Activated T-cell treated with anti-CD3 and anti-CD28 coated beads for 24 hours (primary cell): ENCODE results near the gene AMPD2.

Experiments
- DNase-seq: peaks from one replicate; pipeline ENCODE4 v3.0.0-alpha.2; 2020; ENCODE audit warnings: low read depth

AMPD2 gene

GRCh38 chr1:109617291-109617801, 2.3 kb upstream of the AMPD2 start:
- DNase-seq, result no peak

- no peak for DNase-seq
Measured at GRCh38 chr1:109618661-109619575, 719 bp upstream of the AMPD2 start.

- DNase-seq, result no peak
Measured at GRCh38 chr1:109620401-109620791, 759 bp downstream of the AMPD2 start.

- DNase-seq, result peak; percentile 95
Measured at GRCh38 chr1:109620841-109621286, 1.2 kb downstream of the AMPD2 start.

GRCh38 chr1:109621379-109622136, 1.9 kb downstream of the AMPD2 start:
- DNase-seq, result no peak

- DNase-seq, result no peak
Measured at GRCh38 chr1:109622137-109622892, 2.7 kb downstream of the AMPD2 start.

DNA sequence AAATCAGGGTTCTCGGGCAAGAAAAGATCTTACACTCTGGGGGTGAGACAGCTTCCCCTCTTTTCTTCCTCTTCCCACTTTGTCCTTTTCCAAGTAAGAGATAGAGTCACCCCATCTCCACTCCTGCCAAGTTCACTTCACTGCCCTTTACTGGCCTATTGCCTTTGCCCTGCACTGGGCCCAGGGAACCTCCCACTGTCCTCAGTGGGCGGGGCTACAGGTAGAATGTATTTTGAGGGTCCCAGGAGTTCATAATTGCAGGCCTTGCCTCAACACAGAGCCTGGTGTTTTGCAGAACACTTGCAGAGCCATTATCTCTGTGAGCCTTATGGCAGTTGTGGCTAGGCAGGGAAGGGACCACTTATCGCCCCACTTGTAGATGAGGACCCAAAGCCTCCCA, 3.3 kb downstream of the AMPD2 start:
- no peak for DNase-seq

GRCh38 chr1:109623601-109624161, 4.0 kb downstream of the AMPD2 start:
- no peak for DNase-seq

DNA sequence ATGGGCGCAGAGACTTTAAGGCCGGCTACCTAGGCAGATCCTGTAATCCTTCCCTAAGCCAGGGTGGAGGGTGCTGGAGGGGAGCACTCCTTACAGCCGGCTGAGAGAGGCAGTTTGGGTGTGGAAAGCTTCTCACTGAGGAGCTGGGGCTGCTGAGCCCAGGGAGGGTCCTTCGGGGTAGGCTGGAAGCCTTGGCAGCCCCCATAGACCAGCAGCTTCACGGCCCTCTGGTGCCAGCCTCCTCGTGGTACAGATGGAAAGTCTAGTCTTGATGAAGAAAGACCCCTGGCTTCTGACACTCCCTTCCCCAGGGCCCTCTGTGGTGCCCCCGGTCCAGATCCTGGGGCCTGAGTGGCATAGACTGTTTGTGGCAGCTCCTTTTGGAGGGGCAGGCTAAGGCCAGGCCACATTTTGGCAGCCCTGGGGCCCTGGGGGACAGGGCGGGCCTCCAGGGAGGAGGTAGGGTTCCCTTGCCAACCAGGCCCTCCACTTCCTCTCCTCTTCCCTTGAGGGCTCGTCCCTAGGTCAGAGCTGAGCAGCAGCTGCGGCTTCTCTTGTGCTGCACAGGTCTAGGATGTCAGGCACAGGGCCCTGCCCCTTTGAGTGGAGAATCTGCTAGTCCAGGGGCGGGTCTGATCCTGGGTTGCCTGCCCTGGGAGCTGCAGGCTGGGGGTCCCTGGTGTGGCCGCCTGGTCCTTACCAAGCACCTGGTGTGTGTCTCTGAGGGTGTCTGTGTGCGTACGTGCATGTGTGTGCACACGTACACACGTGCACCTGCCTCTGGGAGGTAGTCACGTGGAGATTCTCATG, 4.8 kb downstream of the AMPD2 start:
- DNase-seq, result no peak

GRCh38 chr1:109625176-109625575, 5.5 kb downstream of the AMPD2 start:
- DNase-seq, result no peak

DNA sequence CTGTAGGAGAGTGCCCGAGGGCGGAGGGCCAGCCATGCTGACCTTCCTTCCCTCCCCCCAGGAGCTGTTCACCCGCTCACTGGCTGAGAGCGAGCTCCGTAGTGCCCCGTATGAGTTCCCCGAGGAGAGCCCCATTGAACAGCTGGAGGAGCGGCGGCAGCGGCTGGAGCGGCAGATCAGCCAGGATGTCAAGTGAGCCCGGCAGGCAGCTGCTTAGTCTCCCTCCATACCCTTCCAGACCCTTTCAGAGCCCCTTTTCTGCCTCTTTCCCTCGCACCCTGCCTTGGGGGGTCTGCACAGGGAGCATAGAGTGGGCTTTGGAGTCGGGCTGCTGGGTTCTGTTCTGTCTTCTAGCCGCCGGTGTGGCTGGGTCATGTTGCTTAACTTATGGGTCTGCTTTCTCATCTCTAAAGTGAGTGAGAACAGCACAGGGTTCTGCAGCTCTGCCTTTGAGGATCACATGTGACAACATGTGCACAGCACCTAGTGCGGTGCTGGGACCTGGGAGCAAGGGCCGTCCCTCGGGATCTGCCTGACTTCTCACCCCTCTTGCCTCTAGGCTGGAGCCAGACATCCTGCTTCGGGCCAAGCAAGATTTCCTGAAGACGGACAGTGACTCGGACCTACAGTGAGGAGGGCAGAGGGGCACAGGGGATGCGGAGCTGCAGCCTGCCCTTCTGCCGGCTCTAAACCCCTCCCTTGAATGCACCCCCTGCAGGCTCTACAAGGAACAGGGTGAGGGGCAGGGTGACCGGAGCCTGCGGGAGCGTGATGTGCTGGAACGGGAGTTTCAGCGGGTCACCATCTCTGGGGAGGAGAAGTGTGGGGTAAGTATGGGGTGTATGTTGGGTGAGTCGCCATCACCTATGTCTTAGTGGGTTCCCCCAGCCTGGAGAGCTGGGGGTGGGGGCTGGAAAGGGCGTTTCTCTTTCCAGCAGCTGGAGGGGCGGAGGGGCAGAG, 6.2 kb downstream of the AMPD2 start:
- DNase-seq, result no peak

GRCh38 chr1:109626682-109627408, 7.2 kb downstream of the AMPD2 start:
- DNase-seq, result no peak

DNA sequence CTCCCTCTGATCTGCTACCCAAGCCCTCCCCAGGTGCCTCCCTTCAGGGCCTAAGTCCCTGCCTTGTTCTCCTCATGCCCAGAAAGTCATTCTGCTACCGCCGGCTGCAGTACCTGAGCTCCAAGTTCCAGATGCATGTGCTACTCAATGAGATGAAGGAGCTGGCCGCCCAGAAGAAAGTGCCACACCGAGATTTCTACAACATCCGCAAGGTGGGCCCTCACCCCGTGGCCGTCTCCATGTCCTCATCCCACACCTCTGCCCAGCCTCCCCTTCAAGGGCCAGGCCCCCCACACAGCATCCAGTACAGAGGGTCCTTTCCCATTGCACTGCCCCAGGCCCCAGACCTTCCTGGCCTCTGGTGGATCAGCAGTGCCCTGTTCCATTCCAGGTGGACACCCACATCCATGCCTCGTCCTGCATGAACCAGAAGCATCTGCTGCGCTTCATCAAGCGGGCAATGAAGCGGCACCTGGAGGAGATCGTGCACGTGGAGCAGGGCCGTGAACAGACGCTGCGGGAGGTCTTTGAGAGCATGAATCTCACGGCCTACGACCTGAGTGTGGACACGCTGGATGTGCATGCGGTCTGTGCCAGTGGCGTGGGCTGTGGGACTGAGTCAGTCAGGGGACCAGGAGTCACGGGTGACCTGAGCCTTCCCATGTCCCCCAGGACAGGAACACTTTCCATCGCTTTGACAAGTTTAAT, 8.2 kb downstream of the AMPD2 start:
- DNase-seq, result no peak

DNA sequence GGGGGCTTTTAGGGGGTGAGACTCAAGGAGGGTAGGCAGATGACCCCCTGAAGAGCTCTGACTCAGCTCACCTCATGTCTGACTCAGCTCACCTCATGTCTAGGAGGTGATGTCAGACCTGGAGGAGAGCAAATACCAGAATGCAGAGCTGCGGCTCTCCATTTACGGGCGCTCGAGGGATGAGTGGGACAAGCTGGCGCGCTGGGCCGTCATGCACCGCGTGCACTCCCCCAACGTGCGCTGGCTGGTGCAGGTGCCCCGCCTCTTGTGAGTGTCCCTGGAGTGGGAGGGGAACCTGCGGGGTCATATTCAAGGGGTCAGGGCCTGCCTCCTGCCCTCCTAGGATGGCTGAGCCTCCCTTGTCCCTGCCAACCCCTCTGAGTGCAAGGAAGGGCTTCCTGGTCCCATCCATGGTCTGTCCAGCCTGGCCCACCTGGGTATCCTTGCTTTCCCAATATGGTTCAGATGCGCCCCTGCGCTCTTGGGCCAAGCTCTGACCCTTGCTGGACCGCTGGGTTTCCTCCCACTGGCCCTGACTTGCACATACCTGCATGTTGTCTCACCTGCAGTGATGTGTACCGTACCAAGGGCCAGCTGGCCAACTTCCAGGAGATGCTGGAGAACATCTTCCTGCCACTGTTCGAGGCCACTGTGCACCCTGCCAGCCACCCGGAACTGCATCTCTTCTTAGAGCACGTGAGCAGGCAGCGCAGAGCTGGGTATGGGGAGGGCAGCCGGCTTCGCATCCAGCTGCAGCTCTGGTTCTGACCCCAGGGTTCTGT, 9.1 kb downstream of the AMPD2 start:
- DNase-seq, result no peak

DNA sequence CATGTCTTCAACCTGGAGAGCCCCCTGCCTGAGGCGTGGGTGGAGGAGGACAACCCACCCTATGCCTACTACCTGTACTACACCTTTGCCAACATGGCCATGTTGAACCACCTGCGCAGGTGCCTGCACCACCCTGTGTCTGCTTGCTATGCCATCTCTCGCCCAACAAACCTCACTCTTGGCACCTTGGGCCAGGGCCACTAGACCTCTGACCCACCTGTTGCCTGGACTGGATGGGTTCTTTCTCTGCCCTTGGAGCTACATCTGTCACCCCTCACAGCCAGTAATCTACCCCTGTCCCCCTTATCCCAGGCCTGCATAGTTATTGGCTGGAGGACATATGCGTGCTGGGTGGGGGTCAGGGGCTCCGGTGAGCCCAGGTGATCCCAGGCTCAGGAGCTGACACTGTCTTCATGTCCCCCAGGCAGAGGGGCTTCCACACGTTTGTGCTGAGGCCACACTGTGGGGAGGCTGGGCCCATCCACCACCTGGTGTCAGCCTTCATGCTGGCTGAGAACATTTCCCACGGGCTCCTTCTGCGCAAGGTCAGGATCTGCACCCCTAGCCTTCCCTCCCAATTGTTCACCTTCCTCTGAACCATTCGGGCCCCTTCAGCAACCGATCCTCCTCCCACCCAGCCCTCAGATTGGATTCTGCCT, 9.9 kb downstream of the AMPD2 start:
- no peak for DNase-seq

GRCh38 chr1:109630081-109630897, 10.7 kb downstream of the AMPD2 start:
- DNase-seq, result no peak
